ENCODE data around the gene COG5.

- no peak for TF ChIP-seq CTCF (IDR thresholded peaks at IDR 0.05)
- no peak for TF ChIP-seq POLR2A (IDR thresholded peaks at IDR 0.05)
These were observed 243.9 kb downstream of the COG5 start for GRCh38 chr7:107319724-107320228.
